HG02852 (cell line): ENCODE data around the gene MRPL2.
"Not testable (repeated sequence)": the region's sequence is repeated elsewhere in the genome, so short reads cannot be mapped to it uniquely, and the experiment has no call there.

Experiments
- ATAC-seq: cut with Tn5 transposase; IDR thresholded peaks from one replicate; pipeline ENCODE4 v1.9.1; 2021; ENCODE audit warnings: mild to moderate bottlenecking, moderate library complexity; ENCODE audit not compliant: unreplicated experiment

Gene MRPL2

DNA sequence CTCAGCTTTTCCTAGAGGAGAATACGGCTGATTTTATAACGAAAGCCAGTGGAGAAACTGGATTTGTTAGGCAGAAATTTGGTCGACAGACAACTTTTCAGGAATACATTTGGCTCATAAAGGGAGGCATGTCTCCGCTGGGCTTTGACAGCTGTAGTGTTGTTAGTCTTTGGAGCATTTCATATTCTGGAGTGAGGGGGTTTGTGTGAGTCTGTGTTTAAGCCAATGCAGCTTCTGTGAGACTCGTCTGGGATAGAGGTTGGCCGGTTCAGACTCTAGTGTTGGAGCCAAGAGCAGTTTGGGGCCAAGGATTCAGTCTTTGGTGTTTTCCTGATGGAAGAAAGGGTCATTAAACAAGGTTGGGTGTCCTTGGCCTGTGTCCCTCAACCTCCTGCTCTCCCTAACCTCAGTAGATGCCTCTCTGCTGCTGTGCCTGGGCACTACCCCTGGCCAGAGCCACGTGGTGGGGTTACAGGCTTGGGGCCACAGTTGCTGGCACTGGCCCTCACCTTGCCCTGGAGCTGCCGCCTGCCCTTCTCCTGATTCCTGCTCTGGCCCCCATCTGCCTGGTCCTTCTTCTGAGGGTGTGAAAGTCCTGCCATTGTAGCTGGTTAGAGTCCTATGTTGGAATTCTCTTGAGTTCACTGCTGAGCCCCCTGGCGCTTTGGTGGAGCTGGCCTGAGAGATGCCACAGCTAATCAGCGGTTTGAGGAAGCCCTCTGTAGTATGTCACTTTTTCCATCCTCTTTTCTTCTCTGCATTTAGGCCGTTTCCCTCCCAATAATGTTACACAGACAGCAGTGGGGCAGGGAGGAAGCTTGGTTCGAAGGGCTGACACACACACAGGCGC, 23.8 kb upstream of the MRPL2 start:
- no peak for ATAC-seq

DNA sequence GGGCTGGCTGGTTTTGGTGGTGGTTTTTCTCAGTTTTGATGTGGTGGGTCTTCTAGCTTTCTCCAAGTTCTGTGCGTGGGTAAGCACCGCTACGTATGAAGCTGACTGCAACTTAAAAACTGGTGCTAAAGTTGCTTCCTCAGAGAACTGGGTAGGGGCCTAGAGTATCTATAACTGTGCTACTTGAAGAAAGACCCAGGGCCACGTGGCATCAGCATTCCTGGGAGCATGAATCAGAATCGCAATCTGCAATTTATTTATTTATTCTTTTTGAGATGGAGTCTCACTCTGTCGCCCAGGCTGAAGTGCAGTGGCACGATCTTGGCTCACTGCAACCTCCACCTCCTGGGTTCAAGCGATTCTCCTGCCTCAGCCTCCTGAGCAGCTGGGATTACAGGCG, 22.7 kb upstream of the MRPL2 start:
- ATAC-seq: not testable (repeated sequence)

DNA sequence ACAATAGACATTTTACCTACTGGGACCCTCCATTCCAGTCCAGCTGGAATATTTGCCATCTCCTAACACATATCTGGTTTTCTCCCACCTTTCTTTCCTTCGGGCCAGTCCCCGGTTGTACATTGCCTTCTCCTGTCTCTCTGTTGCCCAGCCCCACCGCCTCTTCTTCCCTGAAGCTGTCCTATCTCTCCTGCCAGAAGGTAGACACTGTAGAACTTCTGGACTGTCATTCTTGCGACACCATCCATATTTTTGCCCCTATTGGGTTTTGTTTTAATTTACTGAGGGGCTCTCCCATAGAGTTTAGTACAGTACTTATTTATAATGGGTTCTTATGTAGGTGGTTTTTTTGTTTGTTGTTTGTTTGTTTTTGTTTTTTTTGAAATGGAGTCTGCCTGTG, 21.8 kb upstream of the MRPL2 start:
- ATAC-seq: no peak

DNA sequence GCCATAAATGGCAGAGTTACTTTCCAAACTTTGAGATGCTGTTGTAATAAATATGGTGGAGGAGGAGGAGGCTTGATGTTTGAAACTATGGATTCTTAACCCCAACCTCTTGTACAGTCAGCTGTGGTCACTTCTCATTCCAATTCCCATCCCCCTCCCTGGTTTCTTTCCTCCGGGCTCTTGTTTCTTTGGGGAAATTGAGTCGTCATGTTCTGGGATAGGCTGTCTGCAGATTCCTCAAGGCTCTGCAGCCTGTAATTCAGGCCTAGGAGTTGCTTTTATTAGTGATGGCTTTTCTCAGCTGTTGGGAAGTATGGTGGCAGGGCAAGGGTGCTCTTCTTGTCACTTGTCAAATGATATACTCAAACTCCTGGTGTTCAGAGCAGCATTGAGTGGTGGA, 19.5 kb upstream of the MRPL2 start:
- no peak for ATAC-seq

DNA sequence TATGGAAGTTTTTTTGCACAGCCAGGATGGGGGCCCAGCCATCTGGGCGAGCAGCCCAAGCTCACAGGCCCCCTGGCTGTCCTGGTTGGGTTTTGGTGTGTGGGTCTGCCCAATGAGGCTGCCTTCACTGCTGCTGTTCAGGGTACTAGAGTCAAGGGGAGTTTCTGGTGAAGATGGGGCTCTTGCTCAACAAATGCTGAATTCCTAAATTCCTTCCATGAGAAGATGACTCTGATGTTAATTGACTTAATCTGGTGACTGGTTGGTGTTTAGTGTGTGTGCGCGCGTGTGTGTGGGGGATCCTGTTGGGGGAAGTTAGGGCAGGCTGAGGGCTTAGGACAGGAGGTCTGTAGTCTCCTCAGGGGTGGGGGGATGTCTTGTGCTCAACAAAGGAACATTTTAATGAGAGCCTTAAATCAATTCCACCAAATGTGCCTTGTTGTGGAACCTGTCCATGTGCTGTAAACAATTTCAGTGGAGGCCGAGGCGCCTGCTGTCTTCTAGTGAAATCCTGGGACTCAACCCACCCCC, 18.8 kb upstream of the MRPL2 start:
- ATAC-seq: no peak

DNA sequence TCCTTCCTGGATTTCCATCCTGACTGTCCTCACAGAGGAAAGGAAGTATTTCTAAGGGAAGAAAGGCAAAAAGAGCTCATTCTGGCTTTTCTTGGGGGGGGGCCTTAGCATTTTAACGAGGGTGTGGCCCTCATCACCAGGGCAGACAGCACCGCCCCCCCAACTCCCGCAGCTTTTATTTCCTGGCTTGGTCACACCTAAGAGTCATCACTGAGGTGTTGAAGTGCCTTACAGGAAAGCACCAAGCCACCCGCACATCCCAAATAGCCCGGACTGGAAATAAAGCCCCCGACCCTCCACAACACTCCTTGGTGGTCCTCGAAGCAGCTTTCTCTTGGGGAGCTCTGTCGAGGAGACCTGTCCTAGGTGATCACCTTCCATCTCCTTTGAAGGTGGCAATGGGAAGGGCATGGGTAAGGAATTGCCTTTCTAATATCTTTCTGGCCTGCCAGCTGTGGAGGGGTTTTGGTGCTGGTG, 18.1 kb upstream of the MRPL2 start:
- ATAC-seq: no peak

DNA sequence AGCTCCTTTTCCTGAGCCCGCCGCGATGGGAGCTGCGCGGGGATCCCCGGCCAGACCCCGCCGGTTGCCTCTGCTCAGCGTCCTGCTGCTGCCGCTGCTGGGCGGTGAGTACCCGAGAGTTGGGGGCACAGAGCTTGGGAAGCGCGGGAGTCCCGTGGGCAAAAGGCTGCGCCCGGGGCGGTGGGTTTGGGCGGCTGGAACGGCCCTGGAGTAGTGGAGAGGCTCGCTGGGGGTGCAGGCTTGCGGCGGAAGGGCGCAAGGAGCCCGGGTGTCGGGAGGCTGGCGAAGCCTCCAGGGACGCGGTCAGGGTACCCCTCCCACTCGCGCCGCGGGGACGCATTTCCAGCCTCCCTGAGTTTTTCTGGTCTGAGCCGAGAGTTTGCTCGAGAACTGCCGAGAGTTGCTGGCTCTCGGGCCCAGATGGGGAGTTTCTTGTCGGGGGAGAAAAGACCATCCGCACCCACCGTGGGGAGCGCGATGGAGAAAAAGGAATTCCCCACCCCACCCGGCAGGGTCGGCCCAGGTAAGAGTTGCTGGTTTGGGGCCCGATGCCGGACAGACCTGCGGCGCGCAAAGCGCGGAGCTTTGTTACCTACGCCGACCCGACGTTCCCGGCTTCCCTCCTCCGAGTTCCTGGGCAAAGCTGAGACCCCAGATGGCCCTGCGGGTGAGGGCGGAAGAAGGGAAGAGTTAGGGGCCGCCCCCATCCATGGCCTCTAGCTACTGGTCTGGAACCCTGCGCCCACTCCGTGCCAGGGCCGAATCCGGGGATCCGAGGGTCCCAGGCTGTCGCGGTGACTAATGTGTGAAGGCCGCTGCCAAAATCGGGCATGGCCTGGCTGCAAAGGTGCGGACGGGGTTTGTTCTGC, 17.5 kb upstream of the MRPL2 start:
- no peak for ATAC-seq

DNA sequence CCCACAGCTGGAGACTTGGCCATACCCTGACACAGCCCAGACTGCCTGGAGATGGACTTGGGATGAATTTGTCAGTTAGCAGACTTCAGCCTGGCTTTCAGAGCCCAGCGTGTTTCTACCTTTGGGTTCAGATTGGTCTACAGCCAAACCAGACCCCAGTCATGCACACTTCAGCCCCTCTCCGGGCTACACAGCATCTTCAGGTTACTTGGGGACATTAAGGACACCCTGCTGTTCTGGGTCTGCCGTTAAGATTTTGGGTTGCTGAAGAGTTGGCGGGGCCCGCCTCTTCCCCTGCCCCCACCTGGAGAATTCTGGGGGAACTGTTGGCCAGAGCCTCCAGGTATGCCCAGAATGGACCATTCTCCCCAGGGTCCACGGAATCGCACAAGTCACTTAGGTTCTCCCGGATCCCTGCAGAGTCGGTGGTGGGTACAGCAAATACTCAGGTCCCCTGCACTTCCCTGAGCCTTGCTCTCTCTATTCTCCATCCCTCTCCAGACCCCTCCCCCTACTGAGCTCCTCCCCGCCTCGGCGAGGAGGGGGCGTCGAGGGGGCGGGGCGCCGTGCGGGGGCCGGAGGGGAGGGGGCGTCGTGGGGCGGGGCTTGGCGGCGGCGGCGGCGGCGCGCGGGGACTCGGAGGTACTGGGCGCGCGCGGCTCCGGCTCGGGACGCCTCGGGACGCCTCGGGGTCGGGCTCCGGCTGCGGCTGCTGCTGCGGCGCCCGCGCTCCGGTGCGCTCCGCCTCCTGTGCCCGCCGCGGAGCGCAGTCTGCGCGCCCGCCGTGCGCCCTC, 16.6 kb upstream of the MRPL2 start, which contains the start of gene PTK7:
Gene PTK7, plus strand, starts transcription at position 645 of the 794 bp plus-strand sequence. CDS start 175 bp downstream, outside the sequence.
- ATAC-seq: no peak

DNA sequence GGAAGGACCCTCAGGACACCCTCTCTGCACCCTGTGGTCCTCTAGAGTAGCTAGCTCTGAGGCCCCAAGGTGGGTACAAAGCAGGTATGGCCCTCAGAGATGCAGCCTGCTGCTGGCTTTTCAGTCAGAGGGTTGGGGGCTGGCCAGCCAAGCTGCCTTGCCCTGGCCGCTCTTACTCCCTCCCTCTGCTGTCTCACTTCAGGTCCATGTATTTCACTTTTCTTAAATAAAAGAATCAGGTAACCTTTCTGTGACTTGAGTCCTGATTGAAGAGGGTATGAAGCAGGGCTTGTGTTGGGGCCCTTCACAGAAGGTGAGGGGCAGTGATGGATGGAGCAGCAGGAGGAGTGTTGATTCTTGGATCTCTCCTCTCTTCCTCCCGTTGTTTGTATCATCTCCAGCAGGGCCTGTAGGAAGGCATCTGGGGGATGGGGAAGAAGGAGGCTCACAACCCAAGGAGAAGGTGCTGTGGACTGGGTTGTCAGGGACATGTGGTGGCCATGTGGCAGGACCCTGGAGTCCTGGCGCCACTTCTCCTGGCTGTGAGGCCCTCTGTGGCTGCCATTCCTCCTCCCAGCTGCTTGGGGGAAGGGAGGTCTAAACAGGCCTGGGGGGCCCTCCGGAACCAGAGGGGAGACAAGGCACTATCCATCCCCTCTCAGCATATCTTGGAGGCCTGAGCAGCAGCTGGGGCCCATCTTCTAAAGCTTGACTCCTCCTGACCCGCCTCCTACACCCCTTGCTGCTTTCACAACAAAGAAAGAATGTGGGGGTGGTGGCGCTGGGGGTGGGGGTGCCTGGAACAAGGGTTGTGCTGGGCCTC, 15.8 kb upstream of the MRPL2 start:
- ATAC-seq: no peak

DNA sequence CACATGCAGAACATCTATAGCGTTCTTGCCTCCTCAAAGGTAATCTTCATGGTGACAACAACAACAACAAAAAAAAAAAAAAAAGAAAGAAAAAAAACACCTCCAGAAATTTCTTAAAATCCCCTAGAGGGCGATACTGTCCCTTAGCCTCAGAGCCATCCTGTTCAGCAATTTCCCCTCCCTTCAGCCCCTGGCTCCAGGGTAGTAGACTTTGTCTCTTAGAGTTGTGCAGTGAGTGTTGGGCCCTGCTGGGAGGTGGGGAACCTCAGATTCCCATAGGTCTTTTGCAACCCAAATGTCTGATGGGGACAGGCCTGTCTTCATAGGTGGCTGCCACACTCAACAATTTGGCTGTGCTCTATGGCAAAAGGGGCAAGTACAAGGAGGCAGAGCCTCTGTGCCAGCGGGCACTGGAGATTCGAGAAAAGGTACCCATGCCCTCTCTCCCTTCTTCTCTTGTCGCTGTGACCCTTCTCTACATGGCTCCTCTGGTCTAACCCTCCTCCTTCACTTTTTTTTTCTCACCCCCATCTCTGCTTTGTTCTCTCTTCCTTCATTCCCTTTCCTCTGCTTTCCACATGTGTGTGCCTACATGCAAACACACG, 10.9 kb upstream of the MRPL2 start:
- ATAC-seq: no peak

DNA sequence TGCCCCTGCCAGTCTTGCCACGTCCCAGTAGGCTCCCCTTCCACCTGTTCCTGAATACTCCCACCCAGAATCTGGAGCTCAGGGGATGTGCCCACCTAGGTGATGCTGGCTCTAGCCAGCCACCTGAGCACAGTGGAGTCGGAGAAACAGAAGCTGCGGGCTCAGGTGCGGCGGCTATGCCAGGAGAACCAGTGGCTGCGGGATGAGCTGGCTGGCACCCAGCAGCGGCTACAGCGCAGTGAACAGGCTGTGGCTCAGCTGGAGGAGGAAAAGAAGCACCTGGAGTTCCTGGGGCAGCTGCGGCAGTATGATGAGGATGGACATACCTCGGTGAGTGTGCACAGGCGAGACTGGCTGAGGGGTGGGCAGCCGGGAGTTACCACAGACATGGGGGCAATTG, 3.6 kb upstream of the MRPL2 start:
- ATAC-seq: no peak

DNA sequence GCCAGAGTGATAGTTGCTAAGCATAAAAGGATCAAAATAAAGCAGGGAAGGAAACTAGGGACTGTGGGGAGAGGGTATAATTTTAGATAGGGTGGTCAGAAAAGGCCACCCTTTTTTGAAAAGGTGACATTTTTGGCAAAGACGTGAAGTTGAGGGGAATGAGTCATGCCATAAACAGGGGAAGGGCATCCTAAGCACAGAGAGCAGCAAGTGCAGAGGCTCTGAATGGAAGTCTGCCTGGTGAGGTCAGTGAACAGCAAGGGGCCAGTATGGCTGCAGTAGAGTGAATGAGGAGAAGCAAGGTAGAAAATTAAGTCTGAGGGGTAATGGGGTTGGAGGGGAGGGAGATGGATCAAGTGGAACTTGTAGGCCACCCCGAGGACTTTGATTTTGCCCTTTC, 2.6 kb upstream of the MRPL2 start:
- no peak for ATAC-seq

DNA sequence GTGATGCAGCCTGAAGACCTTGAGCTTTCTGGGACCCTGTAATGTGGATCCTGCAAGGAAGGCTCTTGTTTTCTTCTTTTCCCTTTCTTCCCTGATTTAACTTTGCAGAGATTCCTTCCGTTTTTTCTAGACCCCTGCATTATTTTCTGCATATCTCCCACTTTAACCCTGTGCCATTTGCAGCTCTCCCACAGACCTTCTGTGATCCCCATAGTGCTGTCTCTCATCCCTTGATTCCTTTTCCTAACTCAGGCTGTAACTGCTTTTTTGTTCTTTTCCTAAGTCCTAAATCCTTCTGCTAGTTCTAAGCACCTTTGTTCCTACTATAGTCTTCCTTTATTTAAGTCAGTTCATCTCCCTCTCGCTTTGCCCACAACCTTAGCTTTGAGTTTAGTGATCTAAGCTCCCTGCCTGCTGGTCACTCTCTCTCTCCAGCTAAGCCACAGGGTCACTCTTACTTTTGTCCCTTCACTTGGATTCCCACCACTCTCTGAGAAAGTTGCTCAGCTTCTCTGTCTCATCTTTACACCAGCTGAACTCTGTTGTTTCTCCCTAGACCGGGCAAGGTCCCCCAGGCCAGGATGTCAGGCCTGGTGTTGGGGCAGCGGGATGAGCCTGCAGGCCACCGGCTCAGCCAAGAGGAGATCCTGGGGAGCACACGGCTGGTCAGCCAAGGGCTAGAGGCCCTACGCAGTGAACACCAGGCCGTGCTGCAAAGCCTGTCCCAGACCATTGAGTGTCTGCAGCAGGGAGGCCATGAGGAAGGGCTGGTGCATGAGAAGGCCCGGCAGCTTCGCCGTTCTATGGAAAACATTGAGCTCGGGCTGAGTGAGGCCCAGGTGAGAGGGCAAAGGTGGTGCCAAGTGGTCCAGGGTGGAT, 1.8 kb upstream of the MRPL2 start:
- no peak for ATAC-seq

DNA sequence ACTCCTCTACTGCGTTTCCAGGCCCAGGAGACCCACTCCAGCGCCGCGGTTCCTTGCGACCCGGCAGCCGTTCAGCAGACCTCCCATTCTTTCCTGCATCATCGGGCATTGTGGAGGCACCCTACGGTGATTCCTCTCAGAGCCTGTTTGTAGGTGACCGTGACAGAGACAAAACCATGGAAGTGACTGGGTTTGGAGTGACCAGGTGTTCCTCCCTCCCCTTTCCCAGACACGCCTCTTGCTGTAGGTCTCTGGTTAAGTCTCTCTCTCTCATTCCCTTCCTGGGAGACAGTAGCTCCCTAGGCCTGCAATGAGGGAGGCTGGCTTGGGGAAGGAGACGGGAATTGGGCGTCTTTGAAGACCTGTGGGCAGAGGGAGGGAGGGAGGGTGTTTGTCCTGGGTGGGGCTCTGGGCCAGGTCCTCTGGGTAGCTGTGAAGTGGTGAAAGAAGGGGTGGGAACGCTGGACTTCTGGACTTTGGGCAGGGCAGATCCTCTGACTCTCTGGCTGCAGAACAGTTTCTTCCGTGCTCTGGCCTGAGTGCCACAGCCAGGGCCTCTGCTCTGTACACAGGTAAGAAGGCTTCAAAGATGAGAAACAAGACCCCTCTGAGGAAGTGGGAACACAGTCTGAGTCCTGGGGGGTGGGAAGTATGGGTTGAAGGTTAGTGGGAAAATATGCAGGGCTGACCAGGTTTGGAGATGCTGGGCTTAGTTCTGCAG, 960 bp upstream of the MRPL2 start:
- ATAC-seq: no peak

DNA sequence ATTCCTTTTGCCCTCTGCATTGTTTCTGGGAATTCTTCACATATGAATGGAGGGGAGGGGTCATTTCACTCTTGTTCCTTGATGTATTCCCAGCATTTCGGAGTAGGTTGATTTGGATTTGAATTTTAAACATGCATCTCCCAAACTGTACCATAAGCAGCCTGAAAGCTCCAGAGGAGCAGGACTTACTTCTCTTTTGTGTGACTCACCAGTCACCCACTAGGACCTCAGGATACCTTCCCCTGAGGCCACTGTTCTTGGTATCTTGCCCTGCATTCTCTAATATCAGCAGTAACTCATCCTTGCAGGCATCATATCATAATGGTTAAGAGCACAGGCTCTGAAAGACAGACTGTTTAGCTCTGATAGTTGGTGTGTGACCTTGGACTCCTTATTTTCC, 703 bp downstream of the MRPL2 start:
- ATAC-seq: no peak

DNA sequence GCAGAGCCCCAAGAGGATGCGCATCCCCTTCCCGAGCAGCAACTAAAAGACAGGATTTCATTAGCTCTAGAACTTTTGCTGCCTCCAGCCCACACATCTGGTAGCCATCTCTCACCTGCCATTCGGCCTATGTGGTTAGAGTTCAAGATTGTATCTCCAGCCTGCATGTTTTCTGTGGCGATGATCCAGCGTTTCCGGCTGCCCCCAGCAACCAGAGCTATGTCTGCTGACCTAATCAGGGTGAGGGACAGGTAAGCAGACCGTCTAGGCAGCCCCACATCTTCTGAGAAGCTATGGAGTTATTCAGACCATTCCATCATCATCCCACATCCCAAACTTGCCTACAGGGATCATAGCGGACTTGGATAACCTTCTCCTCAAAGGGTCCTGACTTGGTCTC, 3.3 kb downstream of the MRPL2 start:
- no peak for ATAC-seq

DNA sequence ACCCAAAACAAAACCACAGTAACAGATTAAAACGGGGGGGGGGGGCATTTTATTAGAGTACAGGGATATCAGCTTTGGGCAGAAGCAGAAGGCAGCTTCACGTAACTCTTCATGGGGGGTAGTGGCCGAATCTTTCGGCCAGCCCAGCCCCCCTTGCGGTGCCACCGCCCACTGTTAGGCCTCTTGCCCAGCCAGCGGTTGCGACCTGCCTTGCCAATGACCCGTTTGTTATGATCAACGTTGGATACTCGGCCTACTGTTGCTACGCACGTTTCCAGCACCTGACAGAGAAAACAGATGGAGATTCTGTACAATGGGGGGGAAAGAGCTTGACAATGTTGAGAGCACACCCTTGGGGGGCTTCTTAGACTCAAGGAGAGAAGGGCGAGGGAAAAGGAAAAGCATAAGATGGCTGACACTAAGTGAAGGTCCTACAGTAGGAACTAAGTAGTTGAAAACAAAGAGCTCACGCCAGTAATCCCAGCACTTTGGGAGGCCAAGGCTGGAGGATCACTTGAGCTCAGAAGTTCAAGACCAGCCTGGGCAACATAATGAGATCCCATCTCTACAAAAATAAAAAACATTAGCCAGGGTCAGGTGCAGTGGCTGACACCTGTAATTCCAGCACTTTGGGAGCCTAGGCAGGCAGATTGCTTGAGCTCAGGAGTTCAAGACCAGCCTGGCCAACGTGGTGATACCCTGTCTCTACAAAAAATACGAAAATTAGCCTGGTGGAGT, 4.9 kb downstream of the MRPL2 start:
- ATAC-seq: no peak
